ENCODE results near the gene NEURL4.

The NEURL4 gene

GRCh38 chr17:7354262-7354843 lies 25.2 kb upstream of the NEURL4 start:
- no peak for DNase-seq (ENCODE audit: extremely low read depth, low read depth)
- TF ChIP-seq CTCF (IDR thresholded peaks at IDR 0.05; ENCODE audit: low read depth, low read length) = no peak

DNA sequence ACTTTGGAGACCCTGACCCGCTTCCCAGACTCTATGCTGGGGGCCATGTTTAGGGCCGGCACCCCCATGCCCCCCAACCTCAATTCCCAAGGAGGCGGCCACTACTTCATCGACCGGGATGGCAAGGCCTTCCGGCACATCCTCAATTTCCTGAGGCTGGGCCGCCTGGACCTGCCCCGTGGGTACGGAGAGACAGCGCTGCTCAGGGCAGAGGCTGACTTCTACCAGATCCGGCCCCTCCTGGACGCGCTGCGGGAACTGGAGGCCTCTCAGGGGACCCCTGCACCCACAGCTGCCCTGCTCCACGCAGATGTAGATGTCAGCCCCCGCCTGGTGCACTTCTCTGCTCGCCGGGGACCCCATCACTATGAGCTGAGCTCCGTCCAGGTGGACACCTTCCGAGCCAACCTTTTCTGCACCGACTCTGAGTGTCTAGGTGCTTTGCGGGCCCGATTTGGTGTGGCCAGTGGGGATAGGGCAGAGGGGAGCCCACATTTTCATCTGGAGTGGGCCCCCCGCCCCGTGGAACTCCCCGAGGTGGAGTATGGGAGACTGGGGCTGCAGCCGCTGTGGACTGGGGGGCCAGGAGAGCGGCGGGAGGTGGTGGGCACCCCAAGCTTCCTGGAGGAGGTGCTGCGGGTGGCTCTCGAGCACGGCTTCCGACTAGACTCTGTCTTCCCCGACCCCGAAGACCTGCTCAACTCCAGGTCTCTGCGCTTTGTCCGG lies 23.9 kb upstream of the NEURL4 start:
- TF ChIP-seq CTCF (IDR thresholded peaks at IDR 0.05; ENCODE audit: low read depth, low read length) = no peak
- DNase-seq (ENCODE audit: extremely low read depth, low read depth) = no peak

DNA sequence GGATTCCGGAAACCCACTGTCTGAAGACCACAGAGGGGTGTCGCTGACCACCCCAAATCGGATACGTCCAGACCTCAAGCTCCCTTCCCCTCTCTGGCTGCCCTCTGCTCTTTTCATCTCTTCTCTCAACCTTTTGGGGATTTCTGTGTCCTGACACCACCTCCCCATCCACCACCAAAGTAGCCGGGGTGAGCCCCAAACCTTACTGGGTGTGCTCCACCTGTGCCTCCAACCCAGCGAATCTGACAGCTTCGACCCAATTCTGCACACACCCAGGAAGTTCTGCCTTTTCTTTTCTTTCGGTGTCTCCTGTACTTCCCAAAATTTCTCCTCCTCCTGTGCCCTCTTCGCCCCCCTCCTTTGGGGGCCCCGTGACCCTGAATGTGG lies 23.4 kb upstream of the NEURL4 start:
- no peak for DNase-seq (ENCODE audit: extremely low read depth, low read depth)
- TF ChIP-seq CTCF (IDR thresholded peaks at IDR 0.05; ENCODE audit: low read depth, low read length) = peak; percentile 69; the same call in 1 of the 2 replicates

DNA sequence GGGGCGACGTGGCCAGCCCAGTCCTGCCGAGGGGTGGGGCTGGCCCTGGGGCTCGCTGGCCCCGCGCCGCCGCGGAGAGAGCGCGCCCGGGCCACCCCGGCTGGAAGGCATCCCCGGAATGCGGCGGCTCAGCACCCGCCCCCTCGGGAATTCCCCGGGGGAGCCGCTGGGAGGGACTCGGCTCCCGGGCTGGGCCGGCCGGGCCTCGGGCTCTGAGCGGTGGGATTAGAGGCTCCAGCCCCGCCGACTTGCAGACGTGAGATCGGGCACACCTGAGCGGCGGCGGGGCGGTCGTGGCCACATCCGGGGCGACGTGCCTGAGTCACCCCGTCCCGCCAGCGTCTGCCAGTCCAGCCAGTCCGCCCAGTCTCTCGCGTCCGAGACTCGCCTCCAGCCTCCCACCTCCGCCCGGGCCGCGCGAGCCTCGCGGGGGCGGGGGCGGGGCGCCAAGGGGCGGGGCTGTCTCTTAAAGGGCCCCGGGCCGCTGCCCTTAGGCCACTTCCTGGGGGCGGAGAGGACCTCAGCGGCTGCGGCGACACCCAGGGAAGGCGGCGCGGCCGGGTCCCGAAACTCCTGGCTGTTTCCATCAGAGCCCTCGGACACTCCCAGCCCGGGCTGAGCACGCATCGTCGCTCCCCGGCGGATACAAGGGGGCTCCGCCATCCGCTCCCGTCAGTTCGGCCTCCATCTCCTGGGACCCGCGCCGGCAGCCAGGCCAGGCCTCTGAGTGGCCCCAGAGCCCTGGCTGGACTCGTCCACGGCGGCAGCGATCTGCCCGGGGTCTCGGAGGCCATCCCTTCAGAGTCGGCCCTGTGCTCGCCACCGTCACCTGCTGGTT lies 22.7 kb upstream of the NEURL4 start, which contains the start of gene KCTD11:
KCTD11 (plus strand) TSS at position 498 of the 838 bp plus-strand sequence.
- TF ChIP-seq CTCF (IDR thresholded peaks at IDR 0.05; ENCODE audit: low read depth, low read length) = no peak; the same call in 1 of the 2 replicates
- DNase-seq (ENCODE audit: extremely low read depth, low read depth) = peak; percentile 73

DNA sequence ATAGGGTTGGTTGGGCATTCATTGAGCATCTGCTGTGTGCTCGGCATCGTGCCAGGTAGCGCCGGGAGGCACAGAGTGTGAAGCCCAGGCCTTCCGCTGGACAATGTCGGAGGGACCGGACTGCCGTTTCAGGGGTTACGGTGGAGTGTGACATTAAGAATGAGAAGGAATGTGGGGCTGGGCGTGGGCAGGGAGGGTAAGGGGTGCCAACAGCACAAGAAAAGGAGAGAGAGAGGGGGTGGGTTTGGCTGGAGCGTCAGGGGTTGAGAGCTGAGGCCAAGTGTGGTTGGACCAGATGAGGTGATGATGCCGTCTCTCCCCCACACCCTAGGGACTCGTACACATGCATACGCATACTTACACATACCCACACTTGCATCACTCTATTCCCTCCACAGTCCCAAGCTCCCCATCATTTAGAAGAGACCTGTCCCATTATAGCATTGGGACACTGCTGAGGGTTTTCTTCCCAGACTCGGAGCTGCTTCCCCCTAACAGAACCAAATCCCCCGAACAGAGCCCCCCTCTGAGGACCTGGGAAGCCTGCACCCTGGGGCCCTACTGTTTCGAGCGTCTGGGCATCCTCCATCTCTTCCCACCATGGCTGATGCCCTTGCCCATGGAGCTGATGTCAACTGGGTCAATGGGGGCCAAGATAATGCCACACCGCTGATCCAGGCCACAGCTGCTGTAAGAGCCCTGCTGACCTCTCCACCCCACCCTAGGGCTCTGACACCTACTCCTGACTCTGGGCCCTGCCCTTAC lies 19.5 kb upstream of the NEURL4 start:
- DNase-seq (ENCODE audit: extremely low read depth, low read depth) = no peak
- TF ChIP-seq CTCF (IDR thresholded peaks at IDR 0.05; ENCODE audit: low read depth, low read length) = no peak

- no peak for TF ChIP-seq CTCF (IDR thresholded peaks at IDR 0.05; ENCODE audit: low read depth, low read length)
- DNase-seq (ENCODE audit: extremely low read depth, low read depth) = no peak
These were observed 18.7 kb upstream of the NEURL4 start for GRCh38 chr17:7347630-7348477.

Measured in AG09319 (cell line).